ENCODE data around the gene IL17F.

The IL17F gene

DNA sequence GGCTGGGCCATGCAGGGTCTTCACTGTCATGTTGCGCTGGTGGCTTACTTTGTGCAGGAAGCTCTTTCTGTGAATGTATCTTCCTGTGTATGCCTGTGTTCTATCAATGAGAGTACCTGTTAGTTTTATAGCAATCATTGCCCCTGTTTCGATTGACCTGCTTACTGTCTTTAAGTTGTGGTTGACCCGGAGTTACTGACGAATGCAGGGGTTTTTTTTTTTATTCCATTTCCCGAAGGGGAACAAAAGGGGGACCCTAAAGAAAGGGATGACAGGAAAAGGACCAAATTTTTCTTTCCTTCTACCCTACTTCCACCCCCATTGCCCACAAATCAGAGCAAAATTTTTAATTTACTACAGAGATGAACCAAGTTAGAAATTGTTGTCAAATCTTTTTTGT is at the start of gene IL17F:
TSS of gene IL17F (minus strand) at position 101 of the 400 bp plus-strand sequence. CDS start at position 30, 71 bp downstream.
- DNase-seq: no peak

DNA sequence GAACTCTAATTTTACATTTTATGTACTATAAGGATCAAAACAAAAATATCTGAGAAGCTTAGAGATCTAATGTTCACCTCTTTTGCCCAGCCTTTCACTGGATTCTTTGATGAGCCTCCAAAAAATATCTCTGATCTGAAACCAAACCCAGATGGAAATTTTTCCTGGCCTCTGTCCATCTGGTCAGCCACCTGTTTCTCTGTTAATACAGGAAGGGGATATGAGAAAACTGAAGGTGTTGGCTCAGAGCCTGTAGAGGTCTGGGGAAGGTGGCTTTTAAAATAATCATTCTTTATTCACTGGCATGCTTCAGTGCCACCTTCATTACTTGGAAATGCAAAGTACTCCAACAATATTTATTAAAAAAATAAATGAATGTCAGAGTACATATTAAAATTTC is 48.8 kb upstream of the IL17F start:
- peak; percentile 60 for DNase-seq

DNA sequence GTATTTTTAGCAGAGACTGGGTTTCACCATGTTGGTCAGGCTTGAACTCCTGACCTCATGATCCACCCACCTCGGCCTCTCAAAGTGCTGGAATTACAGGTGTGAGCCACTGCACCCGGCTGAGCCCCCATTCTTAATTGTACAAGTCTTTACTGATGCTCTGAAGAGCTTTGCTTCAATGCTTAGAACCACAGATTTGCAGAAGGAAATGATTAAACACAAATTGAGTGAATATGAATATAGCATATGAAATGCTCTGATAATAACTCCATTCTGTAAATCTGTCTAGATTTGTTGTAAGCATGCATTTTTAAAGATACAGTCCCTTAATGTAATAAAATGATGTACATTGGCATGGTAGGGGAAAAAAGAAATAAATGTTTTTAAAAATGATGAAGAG is 44.5 kb upstream of the IL17F start:
- DNase-seq: no peak

DNA sequence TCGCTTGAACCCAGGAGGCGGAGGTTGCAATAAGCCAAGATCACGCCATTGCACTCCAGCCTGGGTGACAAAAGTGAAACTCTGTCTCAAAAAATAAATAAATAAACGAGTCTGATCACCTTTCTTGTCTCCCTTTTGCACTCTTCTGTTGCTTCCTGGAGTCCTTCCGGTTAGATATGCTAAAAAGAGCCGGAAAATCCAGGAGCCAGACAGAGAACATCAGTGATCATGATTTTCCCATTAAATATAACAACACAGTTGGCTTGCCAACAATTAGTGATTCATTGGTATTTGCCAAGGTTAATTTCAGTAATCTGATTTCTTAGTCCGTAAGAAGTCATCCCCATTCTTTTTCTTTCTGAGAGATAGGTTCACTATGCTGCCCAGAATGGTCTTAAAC is 43.9 kb upstream of the IL17F start:
- DNase-seq: no peak

DNA sequence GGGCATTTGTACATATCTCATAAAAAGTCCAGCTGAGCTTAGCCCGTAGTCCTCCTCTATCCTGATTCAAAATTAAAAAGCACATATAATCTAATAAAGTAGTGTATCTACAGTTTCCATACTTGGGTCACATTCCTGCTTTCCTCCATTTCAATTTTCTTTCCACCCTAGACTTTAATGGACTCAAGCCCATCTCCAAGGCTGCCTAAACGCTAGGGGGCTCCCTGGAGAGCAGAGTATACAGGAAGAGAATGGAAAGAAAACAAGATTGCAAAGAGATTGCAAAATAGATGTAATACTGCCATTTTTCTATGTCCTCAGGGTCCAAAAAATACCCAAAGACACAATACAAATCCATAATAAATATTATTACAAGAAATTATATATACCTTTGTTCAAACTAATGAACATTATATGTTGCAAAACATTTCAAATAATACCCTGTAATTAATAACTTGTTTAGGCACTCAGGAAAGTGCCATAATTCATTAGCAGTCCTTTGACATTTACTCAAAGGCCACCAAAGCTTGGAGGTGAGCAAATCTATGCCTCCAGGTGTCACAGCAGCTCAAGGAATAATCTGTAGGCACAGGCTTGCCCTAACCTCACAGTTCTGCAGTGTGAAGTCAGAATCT is 42.6 kb upstream of the IL17F start:
- peak; percentile 42 for DNase-seq

DNA sequence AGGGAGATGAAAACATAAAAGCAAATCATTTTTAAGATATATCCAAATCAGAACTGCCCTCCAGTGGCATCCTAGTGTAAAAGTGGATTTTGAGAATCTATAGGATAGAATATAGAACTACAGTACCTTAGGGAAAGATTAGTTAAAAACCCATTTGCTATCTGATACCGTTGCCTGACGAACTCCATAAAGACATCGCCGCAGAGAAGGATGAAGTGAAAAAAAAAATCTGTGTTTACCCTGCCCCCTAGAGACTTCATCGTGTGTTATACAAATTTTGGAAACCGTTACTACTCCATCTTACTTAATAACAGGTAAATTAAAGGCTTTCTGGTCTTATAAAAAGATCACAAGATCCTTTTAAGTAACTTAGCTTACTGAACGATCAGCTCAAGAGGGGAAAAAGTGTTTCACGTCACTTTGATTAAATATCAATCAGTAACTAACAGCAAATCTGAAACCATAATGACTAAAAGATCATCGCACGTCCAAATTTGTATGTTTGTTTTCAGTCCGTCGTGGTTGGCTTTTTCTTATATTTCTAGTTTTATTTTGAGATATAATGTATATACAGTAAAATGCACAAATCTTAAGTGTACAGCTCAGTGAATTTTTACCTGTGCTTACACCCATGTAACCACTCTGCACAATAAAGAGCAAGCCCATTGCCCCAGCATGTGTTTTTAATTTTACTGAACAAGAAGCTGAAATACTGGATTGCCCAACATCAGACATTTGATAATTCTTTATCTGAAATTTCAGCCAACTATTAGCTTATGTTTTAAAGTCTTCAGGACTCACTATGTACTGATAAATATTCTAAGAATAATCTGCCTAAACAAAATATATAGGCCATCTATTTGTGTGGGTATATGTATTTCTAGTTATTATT is 41.1 kb upstream of the IL17F start:
- peak; percentile 68 for DNase-seq

DNA sequence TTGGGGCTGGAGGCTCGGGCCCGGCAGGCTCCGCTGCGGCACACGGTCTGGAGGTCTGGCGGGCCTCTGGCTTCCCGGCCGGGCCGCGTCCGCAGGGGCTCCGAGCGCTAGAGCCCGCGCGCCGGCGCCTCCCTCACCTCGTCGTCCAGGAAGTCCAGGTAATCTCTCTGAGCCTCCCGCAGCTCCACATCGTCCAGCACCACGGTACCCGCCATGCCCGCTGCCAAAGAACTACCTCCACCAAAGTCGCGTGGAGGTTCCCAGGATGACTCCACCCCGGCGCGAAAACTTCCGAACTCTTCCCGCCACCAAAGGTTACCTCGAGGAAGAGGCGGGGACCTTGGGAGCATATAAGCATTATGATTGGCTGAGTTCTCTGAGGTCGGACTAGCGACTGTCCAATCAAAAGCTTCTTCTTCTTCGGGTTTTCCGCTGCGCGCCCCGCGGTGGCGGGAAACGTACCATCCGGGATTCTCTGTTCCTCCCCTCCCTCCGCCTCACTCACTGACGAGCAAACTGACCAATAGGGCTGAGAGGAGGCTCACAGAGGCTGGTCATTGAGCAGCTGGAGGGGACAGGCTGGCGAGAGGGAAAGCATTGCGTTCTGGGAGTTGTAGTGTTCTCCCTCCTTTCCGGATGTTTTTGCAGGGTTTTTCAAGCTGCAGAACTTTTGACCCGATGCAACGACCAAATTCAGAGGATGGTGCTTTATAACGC is 40.3 kb upstream of the IL17F start, which contains the start of gene MCM3:
TSS of gene MCM3 (minus strand) at position 283 of the 717 bp plus-strand sequence. CDS start at position 215, 68 bp downstream.
- peak; percentile 99 for DNase-seq

DNA sequence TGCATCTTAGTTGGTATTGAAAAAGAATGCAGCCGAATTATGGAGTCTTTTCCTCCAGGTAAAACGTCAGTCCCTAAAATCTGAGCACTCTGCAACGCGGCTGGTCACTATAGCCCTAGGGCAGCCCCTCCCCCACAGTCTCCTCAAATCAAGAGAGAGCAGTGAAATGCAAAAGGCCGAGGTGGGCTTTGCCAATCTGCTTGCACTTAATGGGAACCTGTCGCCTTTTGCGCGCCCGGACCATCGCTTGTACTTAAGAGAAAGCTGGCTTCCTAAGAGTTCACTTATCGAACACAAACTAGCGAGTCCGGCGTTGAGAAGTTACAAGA is 39.8 kb upstream of the IL17F start:
- peak; percentile 16 for DNase-seq

DNA sequence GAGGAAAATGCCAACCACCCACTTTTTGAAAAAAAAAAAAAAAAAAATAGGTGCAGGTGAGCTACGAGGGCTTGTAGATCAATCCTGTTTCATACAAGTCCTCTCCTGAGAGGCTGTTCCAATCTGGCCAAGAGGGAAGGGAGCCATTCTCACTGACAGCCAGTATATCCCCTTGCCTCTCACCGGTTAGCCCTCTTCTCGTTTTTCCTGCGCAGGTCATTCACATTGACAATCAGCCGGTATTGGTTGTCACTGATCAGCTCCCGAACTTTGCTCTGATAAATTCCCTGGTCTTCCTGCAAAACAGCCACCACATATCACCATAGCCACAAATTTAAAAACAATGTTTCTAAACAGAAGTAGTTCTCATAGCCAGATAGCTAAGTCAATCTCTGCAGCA is 38.8 kb upstream of the IL17F start:
- no peak for DNase-seq

DNA sequence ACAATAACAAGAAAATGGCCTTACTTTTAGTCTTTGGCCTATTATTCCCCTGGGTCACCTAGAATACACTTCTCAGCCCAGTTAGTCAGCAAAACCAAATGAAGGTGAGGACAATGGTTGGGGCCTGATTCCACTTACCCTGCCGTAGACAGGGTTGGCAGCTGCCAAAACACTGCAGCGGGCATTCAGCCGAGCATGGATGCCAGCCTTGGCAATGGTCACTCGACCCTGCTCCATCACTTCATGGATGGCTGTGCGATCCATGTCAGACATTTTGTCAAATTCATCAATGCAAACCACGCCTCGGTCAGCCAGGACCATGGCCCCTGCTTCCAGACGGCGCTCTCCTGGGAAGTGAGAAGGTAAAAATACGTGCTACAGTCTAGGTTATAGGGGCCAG is 31.8 kb upstream of the IL17F start:
- no peak for DNase-seq

DNA sequence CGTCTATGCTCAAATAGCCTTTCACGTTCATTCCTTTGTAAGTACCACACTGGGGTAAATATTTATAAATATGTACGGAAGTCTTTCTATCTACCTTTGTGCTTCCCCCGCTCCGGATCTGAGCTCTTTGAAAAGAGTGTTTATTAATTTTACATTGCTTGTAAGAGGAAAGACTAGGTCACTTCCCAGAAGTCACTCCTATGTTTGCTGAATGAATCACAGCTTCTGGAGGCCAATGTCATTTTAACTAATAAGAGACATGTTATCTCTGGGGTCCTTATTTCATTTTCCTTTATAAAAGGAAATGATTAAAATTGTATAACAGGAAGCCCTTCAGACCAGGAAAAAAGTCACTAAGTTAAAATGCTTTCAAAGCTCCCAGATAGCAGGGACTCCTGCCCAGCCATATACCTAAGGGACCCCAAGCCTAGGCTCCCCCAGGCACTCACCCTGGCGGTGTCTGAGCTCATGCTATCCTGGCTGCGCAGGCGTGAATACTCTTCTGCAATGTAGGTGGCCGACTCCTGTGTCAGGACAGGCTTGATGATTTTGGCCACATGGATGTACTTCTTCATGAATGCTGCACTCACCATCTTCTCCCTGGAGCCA is 27.7 kb upstream of the IL17F start:
- DNase-seq: no peak

DNA sequence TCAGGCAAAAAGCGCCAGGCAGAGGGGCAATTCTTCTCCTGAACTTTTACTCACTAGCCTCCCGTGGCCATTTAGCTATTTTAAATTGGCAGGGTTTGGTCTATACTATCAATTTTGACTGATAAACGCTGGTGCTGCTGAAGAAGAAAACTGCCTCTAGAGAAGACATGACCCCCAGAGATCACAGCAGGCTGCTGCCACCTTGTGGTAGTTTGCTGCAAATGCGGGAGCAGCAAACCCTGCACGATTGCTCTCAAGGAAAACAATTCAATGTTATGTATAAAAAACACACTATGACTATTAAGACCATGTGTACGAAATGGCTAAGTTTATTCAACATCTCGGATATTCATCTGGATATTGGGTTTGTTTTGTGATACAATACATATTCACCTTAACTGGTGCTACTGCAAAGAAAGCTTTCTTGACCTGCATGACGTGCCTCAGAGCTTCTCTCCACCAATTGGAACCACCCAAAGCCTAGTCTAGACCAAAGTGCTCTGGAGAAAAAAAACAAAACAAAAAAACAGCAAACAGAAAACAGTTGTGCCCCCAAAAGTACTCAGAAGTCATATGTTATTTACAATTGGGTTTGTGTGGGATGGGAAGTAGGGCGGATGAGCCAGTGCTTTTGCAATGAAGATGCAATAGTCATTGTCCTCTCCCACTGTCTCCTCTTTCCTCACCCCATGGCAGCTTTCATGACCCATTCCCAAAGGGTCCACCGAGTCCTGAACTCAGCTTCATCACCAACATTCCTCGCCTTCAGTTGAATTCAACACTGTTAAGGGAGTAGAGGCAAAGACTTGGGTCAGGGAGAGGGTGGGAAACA is 19.6 kb upstream of the IL17F start:
- peak; percentile 8 for DNase-seq

DNA sequence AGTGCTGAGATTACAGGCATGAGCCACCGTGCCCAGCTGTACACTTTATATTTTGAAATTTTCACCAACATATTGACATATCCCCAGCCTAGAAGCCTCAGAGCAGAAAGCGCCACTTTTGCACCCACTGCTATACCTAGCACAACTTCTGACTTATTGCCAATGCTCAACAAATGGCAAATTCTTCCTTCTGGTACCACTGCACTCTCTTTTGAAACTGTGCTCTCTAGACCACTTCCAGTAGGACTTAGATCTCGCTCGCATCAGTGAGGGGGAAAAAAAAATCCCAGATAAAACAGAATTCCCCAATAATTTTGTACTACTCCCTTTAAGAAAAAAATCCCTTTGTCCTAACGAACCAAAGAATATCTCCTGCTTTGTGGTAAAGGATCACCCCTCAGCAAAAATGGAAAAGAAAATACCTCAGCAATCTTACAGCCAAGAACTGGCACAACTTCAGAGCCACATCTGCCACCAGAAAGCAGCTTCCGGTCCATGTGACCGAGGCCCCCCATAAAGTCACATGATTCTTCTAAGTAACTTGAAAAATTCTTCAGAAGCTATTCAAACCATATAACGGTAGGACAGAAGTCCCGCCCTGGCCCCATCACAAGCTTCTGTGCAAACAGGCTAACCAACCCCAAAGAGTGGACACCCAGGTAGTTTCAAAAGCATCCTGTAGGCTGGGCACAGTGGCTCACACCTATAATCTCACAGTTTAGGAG is 18.5 kb upstream of the IL17F start:
- DNase-seq: no peak

DNA sequence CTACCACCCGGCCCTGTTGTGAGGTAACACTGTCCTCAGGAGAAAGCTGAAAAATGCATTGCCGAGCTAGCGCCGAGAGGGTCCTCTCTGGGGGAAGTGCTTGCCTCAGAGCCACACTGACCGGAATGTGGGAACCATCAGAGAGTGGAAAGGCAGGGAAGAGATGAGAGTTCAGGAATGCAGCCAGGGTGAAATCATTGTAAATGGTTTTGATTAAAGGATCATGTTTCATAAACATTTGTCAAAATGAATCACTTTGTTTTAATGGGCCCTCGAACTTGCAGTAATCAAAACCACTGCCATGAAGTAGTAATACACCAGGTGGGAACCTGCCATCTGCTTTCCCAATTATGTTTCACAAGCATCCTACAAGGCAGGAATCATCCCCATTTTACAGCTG is 16.9 kb upstream of the IL17F start:
- DNase-seq: no peak

DNA sequence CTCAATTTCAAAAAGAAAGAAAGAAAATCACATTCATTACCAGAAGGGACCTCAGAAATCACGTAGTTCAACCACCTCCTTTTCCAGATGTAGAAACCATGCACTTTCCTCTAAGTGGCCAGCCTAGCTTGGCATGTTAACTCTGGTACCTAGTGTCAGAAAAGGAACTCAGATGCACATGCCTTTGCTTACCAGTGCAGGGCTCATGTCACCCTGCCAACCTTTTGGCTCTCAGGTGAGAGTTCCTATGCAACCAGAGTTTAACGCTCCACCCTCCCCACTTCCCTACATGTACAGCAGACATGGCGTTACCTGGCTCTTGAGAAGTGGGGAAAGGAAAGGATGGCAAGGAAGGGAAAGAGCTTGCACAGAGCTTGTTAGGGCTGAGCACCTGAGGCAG is 16.3 kb upstream of the IL17F start:
- no peak for DNase-seq

DNA sequence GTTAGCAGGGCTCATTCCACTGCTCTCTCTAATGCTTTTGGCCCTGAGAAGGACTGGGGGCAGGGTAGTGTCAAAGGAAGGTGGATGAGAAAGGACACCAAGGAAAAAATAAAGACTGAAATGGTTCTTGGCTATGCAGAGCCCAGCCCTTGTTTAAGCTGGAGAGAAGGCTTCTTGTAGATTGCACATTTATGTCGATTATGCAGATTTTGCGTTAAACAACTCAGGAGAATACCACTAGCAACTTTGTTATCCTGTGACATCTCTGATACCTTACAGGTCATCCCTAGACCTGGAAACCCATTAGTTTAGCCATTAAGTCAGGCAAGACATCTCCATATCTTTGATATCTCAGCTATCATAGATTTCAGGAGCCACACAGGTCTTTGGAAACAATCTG is 11.1 kb upstream of the IL17F start:
- DNase-seq: no peak

DNA sequence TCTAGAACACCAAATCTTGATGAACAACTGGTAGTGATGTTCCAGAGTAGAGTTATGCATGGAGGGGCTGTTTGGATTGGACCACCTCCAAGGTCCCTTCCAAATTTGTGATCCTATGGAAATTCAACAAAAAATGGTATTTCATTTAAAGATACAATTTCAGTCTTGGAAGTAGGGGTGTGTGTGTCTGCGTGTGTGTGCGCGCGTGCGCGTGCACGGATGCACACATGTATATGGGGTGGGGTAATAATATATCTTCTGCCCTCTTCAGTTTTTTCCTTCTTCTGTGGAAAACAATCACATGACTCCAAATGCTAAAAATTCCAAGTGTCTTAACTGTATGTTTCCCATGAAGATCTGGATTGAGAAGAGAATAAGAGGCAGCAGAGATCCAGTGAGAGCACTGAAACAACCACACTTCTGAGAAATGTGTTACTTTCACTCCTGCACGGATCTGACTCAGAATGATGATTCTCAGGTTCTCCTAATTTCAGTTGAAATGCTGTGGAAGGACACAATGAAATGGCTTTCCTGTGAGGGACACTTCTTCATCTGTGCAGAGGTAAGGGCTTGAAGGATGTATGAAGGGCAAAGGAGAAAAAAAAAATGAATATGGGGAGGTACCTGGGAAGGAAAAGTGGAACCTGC is 10.6 kb upstream of the IL17F start:
- no peak for DNase-seq

DNA sequence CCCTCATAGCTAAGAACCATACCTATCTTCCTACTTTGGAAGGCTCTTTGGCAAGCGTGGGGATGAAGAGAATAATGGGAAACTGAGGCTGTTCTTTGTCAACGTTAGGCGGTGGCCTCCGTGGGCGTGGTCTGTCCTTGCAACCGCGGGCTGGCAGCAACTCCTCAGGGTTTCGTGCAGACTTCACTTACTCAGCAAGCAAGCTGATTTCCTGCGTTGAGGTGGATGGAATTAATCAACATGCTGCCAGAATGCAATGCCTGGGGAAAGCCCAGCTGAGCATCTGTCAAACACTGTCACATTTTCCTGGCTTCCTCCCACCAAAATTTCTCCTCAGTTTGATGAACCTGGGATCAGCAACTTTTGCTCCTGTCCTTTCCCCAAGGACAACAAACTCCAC is 9.2 kb upstream of the IL17F start:
- DNase-seq: no peak

DNA sequence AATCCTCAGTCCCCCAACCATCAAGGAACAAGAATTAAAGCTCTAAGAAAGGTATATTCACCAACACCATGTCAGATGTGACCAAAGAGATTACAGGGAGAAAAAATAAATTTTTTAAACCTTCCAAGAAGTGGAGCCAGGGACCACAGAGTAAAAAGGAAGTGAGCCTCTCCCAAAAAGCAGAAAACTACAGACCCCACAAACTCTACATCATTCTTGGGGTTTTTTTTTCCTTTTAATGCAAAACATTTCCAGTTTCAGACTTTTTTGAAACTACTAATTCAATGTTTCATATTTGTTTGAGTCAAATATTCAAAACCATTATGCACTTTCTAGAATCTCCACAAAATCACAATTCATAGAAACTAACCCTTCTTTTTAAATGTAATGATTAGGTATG is 6.8 kb upstream of the IL17F start:
- DNase-seq: no peak

DNA sequence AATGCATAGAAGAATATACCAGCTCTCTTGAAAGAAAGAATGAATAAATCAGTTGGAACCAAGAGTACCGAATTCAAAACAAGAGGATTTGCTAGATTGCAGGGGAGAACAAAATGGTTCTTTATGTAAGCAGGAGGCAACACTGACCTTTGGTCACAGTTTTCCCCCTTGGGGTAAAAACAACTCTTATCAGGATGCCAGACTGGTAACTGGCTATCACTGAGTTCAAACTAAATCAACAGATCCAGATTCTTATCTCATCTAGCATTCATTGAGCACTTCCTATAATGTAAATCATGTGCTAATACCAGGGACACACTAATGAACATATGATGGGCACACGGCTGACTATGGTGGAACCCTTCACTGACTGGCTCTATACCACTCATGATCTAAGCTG is 4.8 kb upstream of the IL17F start:
- no peak for DNase-seq

DNA sequence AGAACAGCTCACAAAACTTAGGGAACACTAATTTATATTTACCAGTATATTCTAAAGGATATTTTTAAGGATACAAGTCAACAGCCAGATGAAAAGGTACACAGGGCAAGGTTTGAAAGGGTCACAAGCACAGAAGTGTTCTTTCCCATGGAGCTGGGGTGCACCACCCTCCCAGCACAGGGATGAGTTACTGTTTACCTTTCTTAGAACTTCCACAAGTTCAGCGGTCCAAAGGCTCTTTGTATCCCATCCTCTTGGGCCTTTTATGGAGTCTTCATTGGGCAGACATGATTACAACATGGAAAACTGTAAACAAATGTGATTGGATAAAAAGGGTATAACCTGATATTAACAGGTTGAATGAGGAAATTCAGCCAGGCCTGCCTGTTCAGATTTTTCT is 1.1 kb upstream of the IL17F start:
- DNase-seq: no peak

Data from DMS 273 treated with DMSO at 0.1 percent for 48 hours (cell line).